H7 (cell line): ENCODE results near the gene IFITM2. TPM values are rescaled to one million over a fixed set of nuclear protein-coding genes. Genes with fewer than 3 reads are reported as not detected.

Experiments used
- total RNA-seq: library from RNA; depleted of rRNA; stranded (reverse); fragments of >200 nt; shearing (Covaris generic); gene quantifications from 2 replicates; pipeline ENCODE4 v1.2.3, GENCODE V29; 2014; rRNA removed

Gene IFITM2
- total RNA-seq, 1 experiment from 2014 or later, result 374 TPM

Other genes starting within 250 kb of the IFITM2 start
- gene SCGB1C1, start 114.7 kb upstream of the IFITM2 start, total RNA-seq, result not detected in 2 replicates
- 21.5 and 23.7 TPM in 2 replicates for gene BET1L, start 100.4 kb upstream of the IFITM2 start, total RNA-seq
- 103 and 125 TPM in 2 replicates for gene RIC8A, start 100.1 kb upstream of the IFITM2 start, total RNA-seq
- gene SIRT3, start 71.5 kb upstream of the IFITM2 start, total RNA-seq, result 10.7 and 12.3 TPM in 2 replicates
- gene PSMD13, start 70.8 kb upstream of the IFITM2 start, total RNA-seq, result 186 and 234 TPM in 2 replicates
- gene NLRP6, start 29.4 kb upstream of the IFITM2 start, total RNA-seq, result 0.26 and 0.55 TPM in 2 replicates
- 69.0 and 102 TPM in 2 replicates for gene PGGHG, start 18.7 kb upstream of the IFITM2 start, total RNA-seq
- not detected in 2 replicates for gene IFITM5, start 8.3 kb upstream of the IFITM2 start, total RNA-seq
- gene IFITM1, start 6.2 kb downstream of the IFITM2 start, total RNA-seq, result 1,398 and 1,404 TPM in 2 replicates
- gene IFITM3, start 13.0 kb downstream of the IFITM2 start, total RNA-seq, result 278 and 328 TPM in 2 replicates
- gene B4GALNT4, start 61.7 kb downstream of the IFITM2 start, total RNA-seq, result 56.0 and 62.6 TPM in 2 replicates
- 2.1 and 3.6 TPM in 2 replicates for gene PKP3, start 86.4 kb downstream of the IFITM2 start, total RNA-seq
- 39.5 and 44.9 TPM in 2 replicates for gene SIGIRR, start 107.2 kb downstream of the IFITM2 start, total RNA-seq
- 0.83 and 2.2 TPM in 2 replicates for gene ANO9, start 134.2 kb downstream of the IFITM2 start, total RNA-seq
- gene PTDSS2, start 142.5 kb downstream of the IFITM2 start, total RNA-seq, result 40.9 and 47.5 TPM in 2 replicates
- gene RNH1, start 199.4 kb downstream of the IFITM2 start, total RNA-seq, result 98.9 and 104 TPM in 2 replicates
- gene HRAS, start 227.8 kb downstream of the IFITM2 start, total RNA-seq, result 27.1 and 57.9 TPM in 2 replicates
- gene LRRC56, start 229.7 kb downstream of the IFITM2 start, total RNA-seq, result 1.3 and 1.5 TPM in 2 replicates